Upper lobe of left lung (tissue), 6 donors: ENCODE measurements around the gene SLC39A6. TPM values are rescaled to one million over a fixed set of nuclear protein-coding genes. Genes with fewer than 3 reads are reported as not detected.
A peak's percentile ranks its signal among the peaks of the same experiment; 100 is the strongest.
"Not testable (repeated sequence)": the region's sequence is repeated elsewhere in the genome, so short reads cannot be mapped to it uniquely, and the experiment has no call there.

ENCODE experiments used
- ATAC-seq, 2 donors: fragments of 200-7000 bp; cut with Tn5 transposase; one replicate each; pipeline ENCODE4 v1.9.1; 2022; ENCODE audit warnings: mild to moderate bottlenecking in 2 of 2, moderate library complexity in 2 of 2; ENCODE audit not compliant: low FRiP score in 2 of 2
- DNase-seq, 2 donors: peaks; one replicate each; pipeline ENCODE4 v3.0.0-alpha.2; 2019 to 2020
- H3K27ac ChIP-seq, 4 donors: fragments of 200-600 bp; sonication (generic); one replicate each; pipeline ENCODE4 v1.5.1; 2016 to 2019
- H3K27me3 ChIP-seq, 4 donors: fragments of 200-600 bp; sonication (generic); one replicate each; pipeline ENCODE4 v1.5.1; 2017 to 2019
- H3K36me3 ChIP-seq, 4 donors: fragments of 200-600 bp; sonication (generic); one replicate each; pipeline ENCODE4 v1.5.1; 2016 to 2019
- H3K4me1 ChIP-seq, 4 donors: fragments of 200-600 bp; sonication (generic); one replicate each; pipeline ENCODE4 v1.5.1; 2018 to 2019
- H3K4me3 ChIP-seq, 4 donors: fragments of 200-600 bp; sonication (generic); one replicate each; pipeline ENCODE4 v1.5.1; 2017 to 2019; ENCODE audit warnings: mild to moderate bottlenecking in 2 of 4, moderate library complexity in 1 of 4
- H3K9me3 ChIP-seq, 4 donors: fragments of 200-600 bp; sonication (generic); one replicate each; pipeline ENCODE4 v1.5.1; 2018 to 2019
- CTCF ChIP-seq, 6 experiments: fragments of 450-650 bp in 4 of 6; fragments of 200-600 bp in 2 of 6; sonication (generic) in 2 of 6; IDR thresholded peaks; one replicate each; pipeline ENCODE4 v1.5.1; 2016 to 2019; ENCODE audit warnings: antibody characterized with exemption in 6 of 6
- EP300 ChIP-seq, 4 donors: sonication (generic); formaldehyde crosslinking; IDR thresholded peaks; one replicate each; pipeline ENCODE4 v1.5.1; 2017; ENCODE audit warnings: antibody characterized with exemption in 4 of 4, control low read depth in 2 of 4
- POLR2A ChIP-seq, 4 donors: fragments of 450-650 bp; IDR thresholded peaks; one replicate each; pipeline ENCODE4 v1.5.1; 2016 to 2017; ENCODE audit warnings: antibody characterized with exemption in 4 of 4, mild to moderate bottlenecking in 2 of 4
- POLR2AphosphoS5 ChIP-seq, 2 donors: sonication (generic); formaldehyde crosslinking; IDR thresholded peaks; one replicate each; pipeline ENCODE4 v1.5.1; 2017; ENCODE audit warnings: antibody characterized with exemption in 2 of 2
- WGBS, 2 donors: methylation state at CpG; one replicate each; pipeline ENCODE4 v1.1.5; 2017 to 2018; 5-methylcytosine and 5-hydroxymethylcytosine counted together
- total RNA-seq, 6 donors: library from RNA; depleted of rRNA in 4 of 6; stranded (reverse); fragments of >200 nt in 4 of 6; gene quantifications; one replicate each; pipeline versions ENCODE4 v1.1.0 to v1.2.1, GENCODE V29; 2016 to 2021
- donor health status: DM: no; HTN: no; CAD: no; lungs with moderate emphysema.
- donor health status: DM: no; HTN: yes; CAD: no; lungs with severe emphysema.

Gene SLC39A6
- total RNA-seq, 6 donors from 2014 or later: 10.0 to 39.6 (median 22.7) TPM

- TF ChIP-seq POLR2A (IDR thresholded peaks at IDR 0.05) (no peak), EP300 (IDR thresholded peaks at IDR 0.05) (no peak), CTCF (IDR thresholded peaks at IDR 0.05) (no peak), POLR2AphosphoS5 (IDR thresholded peaks at IDR 0.05) (no peak)
- no peak for DNase-seq
- ATAC-seq: no peak
- no peak overlapping the region for H3K4me3 ChIP-seq
- no peaks in the 10 kb centered on the region for H3K36me3 ChIP-seq
- no peak overlapping the region for H3K27ac ChIP-seq
- H3K27me3 ChIP-seq: no peaks in the 10 kb centered on the region
- H3K4me1 ChIP-seq: no peaks in the 10 kb centered on the region
- H3K9me3 ChIP-seq: peaks cover 0 to 2% (median 0%) of the 10 kb centered on the region in 4 donors
Observed at GRCh38 chr18:36096955-36097354, 32.2 kb downstream of the SLC39A6 start.

GRCh38 chr18:36095936-36096519 is 33.1 kb downstream of the SLC39A6 start:
- TF ChIP-seq POLR2AphosphoS5 (IDR thresholded peaks at IDR 0.05) (no peak), POLR2A (IDR thresholded peaks at IDR 0.05) (no peak), CTCF (IDR thresholded peaks at IDR 0.05) (peak in 3 of 6 experiments; percentile 54 to 65 (median 56))
- 24 to 31% methylated on average over 1 of the region's 1 CpG for WGBS, 2 donors
- H3K4me3 ChIP-seq: no peak overlapping the region
- H3K4me1 ChIP-seq: no peaks in the 10 kb centered on the region
- H3K9me3 ChIP-seq: no peaks in the 10 kb centered on the region
- no peak overlapping the region for H3K27ac ChIP-seq
- no peaks in the 10 kb centered on the region for H3K36me3 ChIP-seq
- no peaks in the 10 kb centered on the region for H3K27me3 ChIP-seq
- no peak for ATAC-seq
- DNase-seq: no peak

GRCh38 chr18:36094431-36094830 is 34.7 kb downstream of the SLC39A6 start:
- no peaks in the 10 kb centered on the region for H3K4me1 ChIP-seq
- no peak for DNase-seq
- TF ChIP-seq POLR2A (IDR thresholded peaks at IDR 0.05) (no peak), POLR2AphosphoS5 (IDR thresholded peaks at IDR 0.05) (no peak), CTCF (IDR thresholded peaks at IDR 0.05) (no peak)
- H3K27me3 ChIP-seq: no peaks in the 10 kb centered on the region
- ATAC-seq: no peak
- no peaks in the 10 kb centered on the region for H3K9me3 ChIP-seq
- WGBS, 2 donors: 58 to 63% methylated on average over 3 of the region's 3 CpGs
- no peaks in the 10 kb centered on the region for H3K36me3 ChIP-seq
- no peak overlapping the region for H3K27ac ChIP-seq
- no peak overlapping the region for H3K4me3 ChIP-seq

- H3K27ac ChIP-seq, H3K36me3 ChIP-seq, H3K27me3 ChIP-seq, DNase-seq, H3K4me3 ChIP-seq, H3K9me3 ChIP-seq, H3K4me1 ChIP-seq, ATAC-seq: not testable (repeated sequence)
- 50 to 79% methylated on average over 5 of the region's 5 CpGs for WGBS, 2 donors
Observed at GRCh38 chr18:36092116-36092515, 37.0 kb downstream of the SLC39A6 start.

GRCh38 chr18:36089001-36089400 is 40.1 kb downstream of the SLC39A6 start:
- no peak for ATAC-seq
- Histone ChIP-seq H3K36me3 (no peaks in the 10 kb centered on the region), H3K4me1 (no peaks in the 10 kb centered on the region), H3K27ac (no peak overlapping the region), H3K4me3 (no peak overlapping the region), H3K9me3 (no peaks in the 10 kb centered on the region), H3K27me3 (no peaks in the 10 kb centered on the region)
- DNase-seq: no peak
- WGBS, 2 donors: 80 to 95% methylated on average over 6 of the region's 6 CpGs
- TF ChIP-seq EP300 (IDR thresholded peaks at IDR 0.05) (no peak), POLR2A (IDR thresholded peaks at IDR 0.05) (no peak), POLR2AphosphoS5 (IDR thresholded peaks at IDR 0.05) (no peak), CTCF (IDR thresholded peaks at IDR 0.05) (no peak)
